Brain microvascular endothelial cell (primary cell): ENCODE measurements around the gene ARHGAP22.
A peak's percentile ranks its signal among the peaks of the same experiment; 100 is the strongest.

Source experiments
- DNase-seq: peaks from one replicate; pipeline ENCODE4 v3.0.0-alpha.2; 2020
- H3K27ac ChIP-seq: fragments of 250-450 bp; sonication (Bioruptor Pico); 2 replicates; pipeline ENCODE4 v1.5.1; 2020; ENCODE audit warnings: mild to moderate bottlenecking, moderate library complexity
- H3K27me3 ChIP-seq: fragments of 250-450 bp; sonication (Bioruptor Pico); replicated peaks from 2 replicates; pipeline ENCODE4 v1.5.1; 2020; ENCODE audit warnings: mild to moderate bottlenecking
- H3K36me3 ChIP-seq: fragments of 250-450 bp; sonication (Bioruptor Pico); replicated peaks from 2 replicates; pipeline ENCODE4 v1.5.1; 2020; ENCODE audit warnings: mild to moderate bottlenecking
- H3K4me3 ChIP-seq: 2 replicates; pipeline ENCODE4 v1.5.1; 2011; ENCODE audit warnings: low read depth, mild to moderate bottlenecking, control low read depth, low read length, moderate library complexity
- in situ Hi-C: cut with HindIII; loops from 2 replicates; pipeline ENCODE4 v1.10.0; 2017; ENCODE audit warnings: low sequenced_read_pairs, low pct_ligation_motif_present
- TF ChIP-seq, protein P1 (sequence below): IDR thresholded peaks from 2 replicates; pipeline ENCODE4 v1.5.1; 2011; ENCODE audit warnings: low read depth, mild to moderate bottlenecking, moderate library complexity, low read length, control low read depth, inconsistent platforms; ENCODE audit errors: missing control alignments

ARHGAP22 gene

DNA sequence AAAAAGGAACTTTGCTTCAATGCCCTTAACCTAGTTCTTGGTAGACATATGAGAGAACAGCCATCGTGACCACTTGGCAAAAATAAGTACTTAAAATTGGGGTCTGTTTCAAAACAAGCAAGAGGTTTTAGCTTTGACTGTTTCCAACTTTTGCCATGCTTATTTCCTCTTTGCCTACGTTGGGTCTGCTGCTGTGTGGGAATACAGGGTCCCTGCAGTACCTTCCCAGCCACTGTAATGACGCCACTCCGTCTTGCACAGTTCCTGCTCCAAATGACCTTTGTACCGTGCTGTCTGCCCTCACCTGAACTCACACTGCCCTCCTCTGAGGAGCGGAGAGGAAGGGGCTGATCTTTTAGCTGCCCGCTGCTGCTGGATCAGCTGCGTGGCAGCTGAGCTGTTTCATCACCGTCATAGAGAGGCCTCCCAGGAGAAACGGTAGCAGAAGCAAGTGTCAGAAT lies 165.3 kb downstream of the ARHGAP22 start:
- TF ChIP-seq, protein P1, sequence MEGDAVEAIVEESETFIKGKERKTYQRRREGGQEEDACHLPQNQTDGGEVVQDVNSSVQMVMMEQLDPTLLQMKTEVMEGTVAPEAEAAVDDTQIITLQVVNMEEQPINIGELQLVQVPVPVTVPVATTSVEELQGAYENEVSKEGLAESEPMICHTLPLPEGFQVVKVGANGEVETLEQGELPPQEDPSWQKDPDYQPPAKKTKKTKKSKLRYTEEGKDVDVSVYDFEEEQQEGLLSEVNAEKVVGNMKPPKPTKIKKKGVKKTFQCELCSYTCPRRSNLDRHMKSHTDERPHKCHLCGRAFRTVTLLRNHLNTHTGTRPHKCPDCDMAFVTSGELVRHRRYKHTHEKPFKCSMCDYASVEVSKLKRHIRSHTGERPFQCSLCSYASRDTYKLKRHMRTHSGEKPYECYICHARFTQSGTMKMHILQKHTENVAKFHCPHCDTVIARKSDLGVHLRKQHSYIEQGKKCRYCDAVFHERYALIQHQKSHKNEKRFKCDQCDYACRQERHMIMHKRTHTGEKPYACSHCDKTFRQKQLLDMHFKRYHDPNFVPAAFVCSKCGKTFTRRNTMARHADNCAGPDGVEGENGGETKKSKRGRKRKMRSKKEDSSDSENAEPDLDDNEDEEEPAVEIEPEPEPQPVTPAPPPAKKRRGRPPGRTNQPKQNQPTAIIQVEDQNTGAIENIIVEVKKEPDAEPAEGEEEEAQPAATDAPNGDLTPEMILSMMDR = no peak
- Histone ChIP-seq H3K27ac (peak overlapping the region; percentile 4), H3K36me3 (peaks cover 2% of the 10 kb centered on the region), H3K4me3 (no peak overlapping the region), H3K27me3 (no peaks in the 10 kb centered on the region)
- DNase-seq = no peak
- in situ Hi-C loops = no loop called here

DNA sequence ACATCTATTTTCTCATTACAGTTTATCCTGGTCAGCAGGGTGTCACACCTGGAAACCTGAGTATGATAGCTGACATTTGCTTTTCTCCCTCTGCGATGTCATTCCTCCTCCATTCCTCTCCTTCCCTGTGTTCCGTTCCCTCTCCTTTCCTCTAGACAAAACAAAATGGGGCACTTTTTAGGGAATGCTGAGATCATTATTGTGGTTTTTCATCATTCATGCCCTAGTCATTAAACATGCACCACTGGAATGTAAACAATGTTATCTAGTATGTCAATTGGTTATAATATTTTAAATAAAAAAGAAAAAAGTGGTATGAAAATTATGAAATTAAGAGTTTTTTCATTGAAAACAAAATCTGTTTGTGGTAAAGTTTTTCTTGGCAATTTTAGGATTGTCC lies 165.8 kb downstream of the ARHGAP22 start:
- in situ Hi-C loops = no loop called here
- TF ChIP-seq, protein P1 = no peak
- no peaks in the 10 kb centered on the region for H3K27me3 ChIP-seq
- peaks cover 2% of the 10 kb centered on the region for H3K36me3 ChIP-seq
- no peak overlapping the region for H3K4me3 ChIP-seq
- H3K27ac ChIP-seq = no peak overlapping the region
- DNase-seq = peak; percentile 32

DNA sequence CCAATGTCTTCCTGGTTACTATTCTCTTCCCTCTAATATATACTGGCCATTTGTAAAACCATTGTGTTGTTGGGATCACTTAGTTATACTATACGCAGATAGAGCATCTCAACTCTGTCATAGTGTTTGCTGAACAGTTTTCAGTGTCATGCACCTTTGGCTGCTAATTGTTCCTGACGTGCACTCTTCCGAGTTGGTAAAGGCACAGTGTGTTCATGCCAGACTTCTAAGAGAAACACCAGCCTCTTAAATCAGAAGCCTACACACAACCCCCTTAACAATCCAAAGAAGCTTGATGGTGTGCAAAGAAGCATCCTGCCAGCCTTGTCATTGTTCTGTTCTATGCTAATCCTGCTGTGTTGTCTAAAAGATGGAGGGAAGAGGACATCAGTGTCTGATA lies 167.3 kb downstream of the ARHGAP22 start:
- in situ Hi-C loops = no loop called here
- Histone ChIP-seq H3K36me3 (peaks cover 2% of the 10 kb centered on the region), H3K27me3 (no peaks in the 10 kb centered on the region), H3K27ac (no peak overlapping the region), H3K4me3 (no peak overlapping the region)
- TF ChIP-seq, protein P1 = no peak
- no peak for DNase-seq

GRCh38 chr10:48431871-48432270 lies 173.0 kb downstream of the ARHGAP22 start:
- Histone ChIP-seq H3K4me3 (no peak overlapping the region), H3K27ac (no peak overlapping the region), H3K27me3 (no peaks in the 10 kb centered on the region), H3K36me3 (no peaks in the 10 kb centered on the region)
- in situ Hi-C loops = no loop called here
- no peak for DNase-seq
- TF ChIP-seq, protein P1 = no peak

DNA sequence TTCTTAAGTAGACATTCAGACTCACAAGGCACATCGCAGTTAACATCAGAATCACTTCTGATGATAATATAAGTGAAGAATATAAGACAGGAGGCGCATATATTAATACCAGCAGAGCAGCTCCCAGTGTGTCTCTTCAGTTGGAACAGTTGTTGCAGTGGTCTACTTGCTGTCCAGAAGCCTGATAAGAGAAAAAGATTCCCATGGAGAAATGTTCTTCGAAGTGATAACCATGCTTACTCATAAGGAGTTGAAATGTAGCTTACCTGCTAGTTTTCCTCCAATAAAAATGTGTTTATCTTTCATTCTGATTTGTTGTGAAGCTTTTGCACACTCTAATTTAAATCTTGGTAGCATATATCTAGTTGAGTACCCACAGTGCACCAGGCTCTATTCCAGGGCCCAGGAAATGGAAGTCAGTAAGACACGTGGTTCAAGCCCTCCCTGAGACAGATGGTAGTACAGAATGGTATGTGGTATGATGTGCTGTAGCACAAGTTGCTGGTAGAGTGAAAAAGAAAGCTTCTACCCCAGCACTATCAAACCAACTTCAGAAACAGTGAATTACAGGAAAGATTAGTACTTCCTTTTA lies 174.4 kb downstream of the ARHGAP22 start:
- TF ChIP-seq, protein P1 = no peak
- Histone ChIP-seq H3K27me3 (no peaks in the 10 kb centered on the region), H3K27ac (no peak overlapping the region), H3K4me3 (no peak overlapping the region), H3K36me3 (no peaks in the 10 kb centered on the region)
- in situ Hi-C loops = no loop called here
- no peak for DNase-seq

- Histone ChIP-seq H3K36me3 (no peaks in the 10 kb centered on the region), H3K27ac (no peak overlapping the region), H3K4me3 (no peak overlapping the region), H3K27me3 (no peaks in the 10 kb centered on the region)
- in situ Hi-C loops = no loop called here
- TF ChIP-seq, protein P1 = no peak
- DNase-seq = no peak
Observed at GRCh38 chr10:48429309-48429708, 175.6 kb downstream of the ARHGAP22 start.
